Thyroid gland (tissue), 4 donors: ENCODE results near the gene CDK11A. TPM values are rescaled to one million over a fixed set of nuclear protein-coding genes. Genes with fewer than 3 reads are reported as not detected.
"Not testable (repeated sequence)": the region's sequence is repeated elsewhere in the genome, so short reads cannot be mapped to it uniquely, and the experiment has no call there.

Experiments
- DNase-seq, 2 donors: peaks; one replicate each; pipeline ENCODE4 v3.0.0-alpha.2; 2019
- H3K27ac ChIP-seq, 3 donors: fragments of 200-600 bp; sonication (generic); 1 replicate in 2 of 3; 2 replicates in 1 of 3; pipeline ENCODE4 v1.5.1; 2016 to 2019; ENCODE audit warnings: mild to moderate bottlenecking in 1 of 3, moderate library complexity in 1 of 3
- H3K27me3 ChIP-seq: fragments of 200-600 bp; sonication (generic); one replicate; pipeline ENCODE4 v1.5.1; 2019
- H3K36me3 ChIP-seq, 2 donors: fragments of 200-600 bp; sonication (generic); one replicate each; pipeline ENCODE4 v1.5.1; 2016 to 2019
- H3K4me1 ChIP-seq, 2 donors: fragments of 200-600 bp; sonication (generic); one replicate each; pipeline ENCODE4 v1.5.1; 2017 to 2019
- H3K4me3 ChIP-seq, 3 donors: fragments of 200-600 bp; sonication (generic); replicated peaks in 1 of 3; 1 replicate in 2 of 3; 2 replicates in 1 of 3; pipeline ENCODE4 v1.5.1; 2016; ENCODE audit warnings: mild to moderate bottlenecking in 1 of 3
- H3K9me3 ChIP-seq: fragments of 200-600 bp; sonication (generic); one replicate; pipeline ENCODE4 v1.5.1; 2017
- POLR2A ChIP-seq, 2 donors: fragments of 450-650 bp; IDR thresholded peaks; one replicate each; pipeline ENCODE4 v1.6.1; 2017; ENCODE audit warnings: antibody characterized with exemption in 2 of 2, mild to moderate bottlenecking in 2 of 2, moderate library complexity in 1 of 2
- WGBS, 2 donors: methylation state at CpG; one replicate each; pipeline ENCODE4 v1.1.5; 2017; 5-methylcytosine and 5-hydroxymethylcytosine counted together
- intact Hi-C: fragments of 100-400 bp; cut with DNase I; formaldehyde crosslinking; loops from one replicate; pipeline ENCODE4 v1.15.1; 2023
- total RNA-seq, 4 donors: library from RNA; depleted of rRNA; stranded (reverse); fragments of >200 nt; gene quantifications; one replicate each; pipeline ENCODE4 v1.2.3, GENCODE V29; 2016
- TF ChIP-seq, protein P1 (sequence below), 6 experiments: fragments of 200-600 bp in 3 of 6; fragments of 450-650 bp in 3 of 6; sonication (generic) in 3 of 6; IDR thresholded peaks; one replicate each; pipeline ENCODE4 v1.5.1; 2016 to 2019; ENCODE audit warnings: antibody characterized with exemption in 6 of 6, mild to moderate bottlenecking in 2 of 6, inconsistent platforms in 1 of 6, moderate library complexity in 1 of 6

CDK11A gene
- total RNA-seq, 4 donors from 2014 or later, result 14.7 to 36.1 (median 29.5) TPM

DNA sequence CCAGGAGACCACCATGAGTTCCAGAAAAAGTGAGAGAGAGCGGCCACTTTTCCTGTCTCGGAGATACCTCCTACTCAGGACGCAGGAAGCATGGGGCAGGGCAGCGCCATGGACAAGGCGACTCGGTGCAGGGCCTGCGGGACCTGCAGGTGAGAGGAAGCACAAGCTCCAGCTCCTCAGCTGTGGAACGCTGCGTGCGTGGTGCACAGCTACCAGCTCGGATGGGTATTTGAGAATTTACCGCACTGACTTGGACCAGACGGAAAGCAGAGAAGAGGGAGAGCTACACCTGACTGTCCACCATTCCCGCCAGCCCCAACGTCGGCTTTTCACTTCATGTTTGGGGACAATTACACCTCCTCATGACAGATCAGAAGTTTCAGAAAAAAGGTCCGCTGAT lies 8.2 kb upstream of the CDK11A start:
- no peak for TF ChIP-seq POLR2A (IDR thresholded peaks at IDR 0.05)
- TF ChIP-seq, protein P1, sequence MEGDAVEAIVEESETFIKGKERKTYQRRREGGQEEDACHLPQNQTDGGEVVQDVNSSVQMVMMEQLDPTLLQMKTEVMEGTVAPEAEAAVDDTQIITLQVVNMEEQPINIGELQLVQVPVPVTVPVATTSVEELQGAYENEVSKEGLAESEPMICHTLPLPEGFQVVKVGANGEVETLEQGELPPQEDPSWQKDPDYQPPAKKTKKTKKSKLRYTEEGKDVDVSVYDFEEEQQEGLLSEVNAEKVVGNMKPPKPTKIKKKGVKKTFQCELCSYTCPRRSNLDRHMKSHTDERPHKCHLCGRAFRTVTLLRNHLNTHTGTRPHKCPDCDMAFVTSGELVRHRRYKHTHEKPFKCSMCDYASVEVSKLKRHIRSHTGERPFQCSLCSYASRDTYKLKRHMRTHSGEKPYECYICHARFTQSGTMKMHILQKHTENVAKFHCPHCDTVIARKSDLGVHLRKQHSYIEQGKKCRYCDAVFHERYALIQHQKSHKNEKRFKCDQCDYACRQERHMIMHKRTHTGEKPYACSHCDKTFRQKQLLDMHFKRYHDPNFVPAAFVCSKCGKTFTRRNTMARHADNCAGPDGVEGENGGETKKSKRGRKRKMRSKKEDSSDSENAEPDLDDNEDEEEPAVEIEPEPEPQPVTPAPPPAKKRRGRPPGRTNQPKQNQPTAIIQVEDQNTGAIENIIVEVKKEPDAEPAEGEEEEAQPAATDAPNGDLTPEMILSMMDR (IDR thresholded peaks at IDR 0.05), result no peak
- no peak for DNase-seq
- Histone ChIP-seq H3K4me1 (no peaks in the 10 kb centered on the region), H3K27ac (no peak overlapping the region), H3K4me3 (no peak overlapping the region), H3K36me3 (peaks cover 11 to 13% of the 10 kb centered on the region in 2 donors), H3K27me3 (no peaks in the 10 kb centered on the region), H3K9me3 (no peaks in the 10 kb centered on the region)
- WGBS, 2 donors, result 91 to 92% methylated on average over 17 of the region's 17 CpGs
- intact Hi-C loops, result no loop called here

DNA sequence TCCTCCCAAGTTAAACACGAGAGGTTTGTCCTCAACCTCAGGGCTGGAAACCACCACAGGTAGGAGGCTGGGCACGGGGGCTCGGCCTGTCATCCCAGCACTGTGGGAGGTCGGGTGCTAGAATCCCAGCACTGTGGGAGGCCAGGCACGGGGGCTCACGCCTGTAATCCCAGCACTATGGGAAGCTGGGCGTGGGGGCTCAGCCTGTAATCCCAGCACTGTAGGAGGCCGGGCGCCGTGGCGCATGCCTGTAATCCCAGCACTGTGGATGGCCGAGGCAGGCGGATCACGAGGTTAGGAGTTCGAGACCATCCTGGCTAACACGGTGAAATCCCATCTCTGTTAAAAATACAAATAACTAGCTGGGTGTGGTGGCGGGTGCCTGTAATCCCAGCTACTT lies 6.7 kb upstream of the CDK11A start:
- no peak for DNase-seq
- H3K36me3 ChIP-seq, result peaks cover 11 to 13% of the 10 kb centered on the region in 2 donors
- no peaks in the 10 kb centered on the region for H3K9me3 ChIP-seq
- no peak overlapping the region for H3K27ac ChIP-seq
- 93 to 97% methylated on average over 13 to 17 of the region's 17 CpGs for WGBS, 2 donors
- H3K4me3 ChIP-seq, result no peak overlapping the region
- intact Hi-C loops, result no loop called here
- TF ChIP-seq, protein P1 (IDR thresholded peaks at IDR 0.05), result no peak
- no peaks in the 10 kb centered on the region for H3K27me3 ChIP-seq
- H3K4me1 ChIP-seq, result no peaks in the 10 kb centered on the region

DNA sequence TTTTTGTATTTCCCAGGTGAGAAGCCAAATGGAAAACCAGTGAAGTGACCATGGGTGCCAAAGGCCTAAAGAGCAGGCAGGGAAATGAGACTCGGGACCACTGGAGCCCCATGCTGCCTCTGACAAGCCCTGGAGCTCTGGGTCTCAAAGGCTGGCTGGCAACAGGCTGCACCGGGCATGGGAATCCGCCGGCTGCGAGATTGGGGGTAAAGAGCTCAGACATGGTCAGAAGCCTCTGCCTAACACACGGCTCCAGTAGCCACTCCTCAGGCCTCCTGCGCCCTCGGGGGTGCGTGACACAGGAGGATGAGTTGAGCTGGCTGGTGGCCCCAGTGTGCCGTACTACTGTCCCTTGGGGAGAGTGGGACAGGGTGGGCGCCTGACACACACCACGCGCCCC lies 6.1 kb upstream of the CDK11A start:
- intact Hi-C loops, H3K27ac ChIP-seq, DNase-seq, H3K4me1 ChIP-seq, H3K27me3 ChIP-seq, H3K4me3 ChIP-seq, H3K9me3 ChIP-seq: not testable (repeated sequence)
- peaks cover 11 to 13% of the 10 kb centered on the region in 2 donors for H3K36me3 ChIP-seq
- 90 to 100% methylated on average over 1 to 2 of the region's 13 CpGs for WGBS, 2 donors

DNA sequence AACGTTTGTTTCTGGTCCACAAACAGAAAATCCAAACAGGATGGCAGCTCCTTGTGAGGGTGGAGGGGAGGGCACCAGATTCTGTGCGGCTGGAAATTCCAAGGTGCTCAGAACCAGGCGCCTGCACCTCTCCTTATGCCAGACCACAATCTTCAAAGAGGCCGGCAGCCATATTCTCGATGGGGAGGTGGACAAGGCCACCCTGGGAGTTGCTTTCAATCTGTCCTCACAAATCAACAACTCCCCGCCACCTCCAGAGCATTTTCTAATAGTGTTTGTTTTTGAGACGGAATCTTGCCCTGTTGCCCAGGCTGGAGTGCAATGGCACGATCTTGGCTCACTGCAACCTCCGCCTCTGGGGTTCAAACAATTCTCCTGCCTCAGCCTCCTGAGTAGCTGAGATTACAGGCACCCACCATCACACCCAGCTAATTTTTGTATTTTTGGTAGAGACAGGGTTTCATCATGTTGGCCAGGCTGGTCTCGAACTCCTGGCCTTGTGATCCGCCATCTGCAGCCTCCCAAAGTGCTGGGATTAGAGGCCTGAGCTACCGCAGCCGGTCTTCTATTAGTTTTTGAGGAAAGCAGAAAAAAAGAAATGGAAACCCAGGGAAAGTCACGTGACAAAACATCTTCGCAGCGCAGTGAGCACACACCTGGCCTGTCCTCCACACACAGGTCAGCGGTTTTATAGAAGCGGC lies 5.1 kb upstream of the CDK11A start:
- H3K9me3 ChIP-seq, result not testable (repeated sequence)

DNA sequence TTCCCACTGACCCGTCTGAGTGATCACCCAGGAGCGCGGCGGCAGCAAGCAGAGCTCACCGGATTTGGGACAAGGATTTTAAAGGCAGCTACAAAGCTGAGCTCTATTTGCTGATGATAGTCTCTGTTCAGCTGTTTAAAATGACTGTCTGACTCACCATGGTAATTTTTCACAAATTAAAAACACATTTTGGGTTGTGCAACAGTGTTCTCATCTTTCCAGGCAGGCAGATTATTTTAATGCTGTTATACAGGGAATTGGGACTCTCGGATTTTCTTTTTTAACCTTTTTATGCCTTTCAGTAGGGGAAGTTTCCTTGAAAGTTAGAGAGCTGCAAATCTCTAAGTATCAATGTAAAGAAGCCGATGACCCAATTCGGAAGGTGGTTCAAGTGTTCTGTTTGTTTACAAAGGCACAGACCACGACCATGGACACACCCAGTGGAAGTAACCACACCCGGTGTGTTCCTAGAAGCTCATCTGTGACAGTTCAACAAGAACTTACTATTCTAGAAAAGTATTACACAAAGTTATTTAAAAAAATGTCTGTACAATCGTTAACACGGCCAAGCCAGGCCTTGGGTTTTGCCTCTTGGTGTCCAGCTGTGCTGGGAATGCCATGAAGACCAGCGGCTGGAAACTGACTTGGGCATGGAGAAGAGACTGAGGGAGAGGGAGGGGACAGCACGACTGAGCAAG lies 4.3 kb upstream of the CDK11A start:
- H3K4me3 ChIP-seq, intact Hi-C loops, DNase-seq, H3K4me1 ChIP-seq, H3K9me3 ChIP-seq, H3K27me3 ChIP-seq: not testable (repeated sequence)
- peak overlapping the region in 1 of 3 donors; percentile 30 for H3K27ac ChIP-seq
- peaks cover 11% of the 10 kb centered on the region in 2 donors for H3K36me3 ChIP-seq
- 52 to 65% methylated on average over 6 to 10 of the region's 14 CpGs for WGBS, 2 donors

More for the DNA sequence above, 5.1 kb upstream of the CDK11A start:
- intact Hi-C loops, H3K4me1 ChIP-seq, H3K27ac ChIP-seq, H3K27me3 ChIP-seq, H3K4me3 ChIP-seq, DNase-seq: not testable (repeated sequence)
- peaks cover 11 to 13% of the 10 kb centered on the region in 2 donors for H3K36me3 ChIP-seq
- WGBS, 2 donors, result 90 to 97% methylated on average over 13 to 16 of the region's 18 CpGs

DNA sequence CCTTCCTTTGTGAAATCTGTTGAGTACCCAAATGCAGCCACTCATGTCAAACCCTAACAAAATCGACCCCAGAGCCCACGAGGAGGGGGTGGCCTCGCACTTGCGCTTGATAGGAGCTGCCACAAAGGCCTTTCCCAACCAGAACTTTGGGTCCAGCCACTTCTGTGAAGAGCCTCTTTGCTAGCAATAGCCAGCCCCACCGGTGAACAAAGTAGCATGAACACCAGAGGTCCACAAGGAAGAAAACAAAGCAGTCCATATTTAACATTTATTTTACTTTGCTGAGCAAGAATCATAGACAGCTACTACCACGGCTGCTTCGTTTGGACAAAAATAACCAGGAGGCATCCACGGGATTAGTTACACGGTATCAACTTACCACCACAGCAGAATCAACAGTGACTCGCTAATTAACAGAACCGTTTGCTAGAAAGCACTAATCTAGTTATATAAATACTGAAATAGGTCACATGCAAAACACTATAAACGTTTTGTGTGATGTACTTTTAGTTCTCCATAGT lies 3.0 kb upstream of the CDK11A start:
- intact Hi-C loops, result not testable (repeated sequence)

DNA sequence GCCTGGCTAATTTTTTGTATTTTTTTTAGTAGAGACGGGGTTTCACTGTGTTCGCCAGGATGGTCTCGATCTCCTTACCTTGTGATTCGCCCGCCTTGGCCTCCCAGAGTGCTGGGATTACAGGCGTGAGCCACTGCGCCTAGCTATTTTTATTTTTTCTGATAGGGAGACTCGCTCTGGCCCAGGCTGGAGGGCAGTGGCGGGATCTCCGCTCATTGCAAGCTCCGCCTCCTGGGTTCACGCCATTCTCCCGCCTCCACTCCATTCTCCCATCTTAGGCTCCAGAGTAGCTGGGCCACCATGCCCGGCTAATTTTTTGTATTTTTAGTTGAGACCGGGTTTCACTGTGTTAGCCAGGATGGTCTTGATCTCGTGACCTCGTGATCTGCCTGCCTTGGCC lies 1.9 kb upstream of the CDK11A start:
- WGBS, 2 donors, result 92 to 95% methylated on average over 17 of the region's 17 CpGs
- H3K27me3 ChIP-seq, H3K4me3 ChIP-seq, H3K4me1 ChIP-seq, DNase-seq, intact Hi-C loops, H3K36me3 ChIP-seq, H3K9me3 ChIP-seq, H3K27ac ChIP-seq: not testable (repeated sequence)

More for the DNA sequence above, 3.0 kb upstream of the CDK11A start:
- not testable (repeated sequence) for H3K36me3 ChIP-seq, H3K9me3 ChIP-seq, H3K27ac ChIP-seq, H3K27me3 ChIP-seq, H3K4me1 ChIP-seq, DNase-seq, H3K4me3 ChIP-seq
- WGBS, 2 donors, result 88 to 93% methylated on average over 11 of the region's 12 CpGs
